Heart left ventricle (tissue), 16 donors: ENCODE results near the gene CYB5D1. TPM values are rescaled to one million over a fixed set of nuclear protein-coding genes. Genes with fewer than 3 reads are reported as not detected.

Experiments
- ATAC-seq, 4 donors: fragments of 200-7000 bp; cut with Tn5 transposase; one replicate each; pipeline ENCODE4 v1.9.1; 2020 to 2022; ENCODE audit warnings: moderate library complexity in 4 of 4, mild to moderate bottlenecking in 3 of 4, moderate number of reproducible peaks in 1 of 4
- DNase-seq, 5 donors: peaks; one replicate each; pipeline ENCODE4 v3.0.0-alpha.2; 2020
- H3K27ac ChIP-seq, 12 donors: fragments of 200-600 bp; sonication (generic) in 4 of 12; one replicate each; pipeline versions ENCODE4 v1.5.0 to v1.8.0; 2016 to 2022; ENCODE audit warnings: mild to moderate bottlenecking in 2 of 12
- H3K27me3 ChIP-seq, 9 donors: fragments of 200-600 bp; sonication (generic) in 2 of 9; one replicate each; pipeline versions ENCODE4 v1.5.1 to v1.8.0; 2016 to 2022; ENCODE audit warnings: mild to moderate bottlenecking in 3 of 9
- H3K36me3 ChIP-seq, 9 donors: fragments of 200-600 bp; sonication (generic) in 2 of 9; one replicate each; pipeline versions ENCODE4 v1.5.0 to v1.8.0; 2018 to 2022; ENCODE audit warnings: mild to moderate bottlenecking in 2 of 9
- H3K4me1 ChIP-seq, 12 donors: fragments of 200-600 bp; sonication (generic) in 4 of 12; one replicate each; pipeline versions ENCODE4 v1.5.0 to v1.8.0; 2016 to 2022; ENCODE audit warnings: mild to moderate bottlenecking in 3 of 12
- H3K4me3 ChIP-seq, 12 donors: fragments of 200-600 bp; sonication (generic) in 4 of 12; one replicate each; pipeline versions ENCODE4 v1.5.0 to v1.8.0; 2017 to 2022; ENCODE audit warnings: mild to moderate bottlenecking in 9 of 12, moderate library complexity in 4 of 12
- H3K9me3 ChIP-seq, 12 donors: fragments of 200-600 bp; sonication (generic) in 4 of 12; one replicate each; pipeline versions ENCODE4 v1.5.0 to v1.8.0; 2016 to 2022; ENCODE audit warnings: mild to moderate bottlenecking in 1 of 12
- POLR2A ChIP-seq, 2 donors: fragments of 450-650 bp; IDR thresholded peaks; one replicate each; pipeline ENCODE4 v1.6.1; 2017; ENCODE audit warnings: antibody characterized with exemption in 2 of 2, mild to moderate bottlenecking in 2 of 2, moderate library complexity in 2 of 2
- WGBS, 4 donors: extraction: QIAGEN DNeasy Blood & Tissue Kit in 2 of 4; methylation state at CpG; one replicate each; pipeline versions ENCODE4 v1.1.5 to v1.1.7; 2013 to 2018; 5-methylcytosine and 5-hydroxymethylcytosine counted together
- intact Hi-C, 10 donors: fragments of 100-400 bp; cut with DNase I; formaldehyde crosslinking; loops; one replicate each; pipeline versions ENCODE4 v1.11.1 to v1.14.2; 2022
- polyA plus RNA-seq, 2 donors: library from polyadenylated mRNA; stranded (reverse); fragments of 200-250 nt; gene quantifications; one replicate each; pipeline ENCODE4 v1.2.3, GENCODE V29; 2013
- total RNA-seq, 9 donors: library from RNA; depleted of rRNA in 2 of 9; stranded (reverse); fragments of >200 nt in 2 of 9; fragmentation: NEBNext Ultra II Directional in 3 of 9; extraction: Animal tissue kit (Norgen Biotek cat#: 25700) in 3 of 9; gene quantifications; one replicate each; pipeline versions ENCODE4 v1.1.0 to v1.2.4, GENCODE V29; 2016 to 2023
- TF ChIP-seq, protein P1 (sequence below), 12 donors: fragments of 200-600 bp; sonication (generic) in 4 of 12; IDR thresholded peaks; one replicate each; pipeline versions ENCODE4 v1.5.0 to v1.8.0; 2018 to 2022; ENCODE audit warnings: antibody characterized with exemption in 12 of 12, mild to moderate bottlenecking in 5 of 12
- donor health status: ischemic (EF 13 %, LVEDD 7.1; RV severe dilation, severe dysfunction).
- donor health status: healthy with polysubstance abuse.
- donor health status: DM: no; HTN: yes; CAD: no.
- donor health status: DM: no; HTN: no; CAD: no.
- donor health status: ischemic (EF 25% LVEDD 6.9; RV normal size, moderate dysfunction).
- donor health status: ischemic (EF 25% LVEDD 5.7; RV mildly dilated, moderate dysfunction).
- donor health status: healthy.
- donor health status: DM: yes; HTN: yes; CAD: no.
- donor health status: ischemic (EF 35%, LVEDD 5.7; RV mildly dilated, moderate dysfunction).
- donor health status: nonischemic (EF 11% LVEDD 7.7; RV severe dilation, severe dysfunction).
- donor health status: DM: yes; HTN: yes; CAD: no.
- donor health status: PGD.
- donor health status: ischemic (EF 29% LVEDD 5.4; RV normal size, mild dysfunction).
- donor health status: nonischemic (EF 23%, LVEDD 6.1; RV moderate dilation, normal function).

CYB5D1 gene
- total and polyA plus RNA-seq, 11 donors: 9.3 to 20.4 (median 15.5) TPM

DNA sequence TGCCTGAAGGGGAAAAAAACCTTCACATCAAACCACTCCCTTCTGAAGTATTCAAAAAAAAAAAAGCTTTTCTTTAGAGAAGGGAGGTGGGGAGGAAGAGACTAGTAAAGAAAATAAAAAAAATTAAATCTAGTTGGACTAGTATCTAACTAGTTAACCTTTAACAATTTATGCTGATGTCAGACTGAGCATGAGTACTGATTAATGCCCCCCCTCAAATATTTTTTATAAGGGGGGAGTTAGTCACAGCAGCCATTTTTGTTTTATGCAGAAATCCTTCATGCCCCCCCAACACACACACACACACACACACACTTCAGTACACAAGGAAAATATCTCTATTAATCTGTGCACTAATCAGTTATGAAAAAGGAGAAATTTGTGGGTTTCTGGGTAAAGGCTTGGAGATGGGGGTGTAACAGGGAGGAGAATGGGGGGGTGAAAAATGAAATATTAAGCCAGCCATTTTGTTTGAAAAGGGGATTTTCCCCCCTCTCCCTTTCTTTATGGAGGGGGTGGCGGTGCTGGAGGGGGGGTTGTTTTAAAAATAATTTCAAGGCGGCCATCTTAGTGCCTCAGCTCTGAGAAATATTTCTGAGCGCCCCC, 26.1 kb downstream of the CYB5D1 start:
- peak overlapping the region in 6 of 12 donors; percentile 6 to 98 (median 39) for H3K27ac ChIP-seq
- TF ChIP-seq, protein P1, sequence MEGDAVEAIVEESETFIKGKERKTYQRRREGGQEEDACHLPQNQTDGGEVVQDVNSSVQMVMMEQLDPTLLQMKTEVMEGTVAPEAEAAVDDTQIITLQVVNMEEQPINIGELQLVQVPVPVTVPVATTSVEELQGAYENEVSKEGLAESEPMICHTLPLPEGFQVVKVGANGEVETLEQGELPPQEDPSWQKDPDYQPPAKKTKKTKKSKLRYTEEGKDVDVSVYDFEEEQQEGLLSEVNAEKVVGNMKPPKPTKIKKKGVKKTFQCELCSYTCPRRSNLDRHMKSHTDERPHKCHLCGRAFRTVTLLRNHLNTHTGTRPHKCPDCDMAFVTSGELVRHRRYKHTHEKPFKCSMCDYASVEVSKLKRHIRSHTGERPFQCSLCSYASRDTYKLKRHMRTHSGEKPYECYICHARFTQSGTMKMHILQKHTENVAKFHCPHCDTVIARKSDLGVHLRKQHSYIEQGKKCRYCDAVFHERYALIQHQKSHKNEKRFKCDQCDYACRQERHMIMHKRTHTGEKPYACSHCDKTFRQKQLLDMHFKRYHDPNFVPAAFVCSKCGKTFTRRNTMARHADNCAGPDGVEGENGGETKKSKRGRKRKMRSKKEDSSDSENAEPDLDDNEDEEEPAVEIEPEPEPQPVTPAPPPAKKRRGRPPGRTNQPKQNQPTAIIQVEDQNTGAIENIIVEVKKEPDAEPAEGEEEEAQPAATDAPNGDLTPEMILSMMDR (IDR thresholded peaks at IDR 0.05): no peak
- TF ChIP-seq POLR2A (IDR thresholded peaks at IDR 0.05): no peak
- H3K4me3 ChIP-seq: peak overlapping the region in 9 of 12 donors; percentile 23 to 86 (median 78)
- peaks cover 0 to 31% (median 5%) of the 10 kb centered on the region in 9 donors for H3K36me3 ChIP-seq
- DNase-seq: no peak
- no peaks in the 10 kb centered on the region for H3K9me3 ChIP-seq
- H3K27me3 ChIP-seq: no peaks in the 10 kb centered on the region
- intact Hi-C loops: no loop called here
- 29 to 56% (median 39%) methylated on average over 3 of the region's 3 CpGs for WGBS, 4 donors
- ATAC-seq: no peak
- peaks cover 10 to 78% (median 31%) of the 10 kb centered on the region in 12 donors for H3K4me1 ChIP-seq

DNA sequence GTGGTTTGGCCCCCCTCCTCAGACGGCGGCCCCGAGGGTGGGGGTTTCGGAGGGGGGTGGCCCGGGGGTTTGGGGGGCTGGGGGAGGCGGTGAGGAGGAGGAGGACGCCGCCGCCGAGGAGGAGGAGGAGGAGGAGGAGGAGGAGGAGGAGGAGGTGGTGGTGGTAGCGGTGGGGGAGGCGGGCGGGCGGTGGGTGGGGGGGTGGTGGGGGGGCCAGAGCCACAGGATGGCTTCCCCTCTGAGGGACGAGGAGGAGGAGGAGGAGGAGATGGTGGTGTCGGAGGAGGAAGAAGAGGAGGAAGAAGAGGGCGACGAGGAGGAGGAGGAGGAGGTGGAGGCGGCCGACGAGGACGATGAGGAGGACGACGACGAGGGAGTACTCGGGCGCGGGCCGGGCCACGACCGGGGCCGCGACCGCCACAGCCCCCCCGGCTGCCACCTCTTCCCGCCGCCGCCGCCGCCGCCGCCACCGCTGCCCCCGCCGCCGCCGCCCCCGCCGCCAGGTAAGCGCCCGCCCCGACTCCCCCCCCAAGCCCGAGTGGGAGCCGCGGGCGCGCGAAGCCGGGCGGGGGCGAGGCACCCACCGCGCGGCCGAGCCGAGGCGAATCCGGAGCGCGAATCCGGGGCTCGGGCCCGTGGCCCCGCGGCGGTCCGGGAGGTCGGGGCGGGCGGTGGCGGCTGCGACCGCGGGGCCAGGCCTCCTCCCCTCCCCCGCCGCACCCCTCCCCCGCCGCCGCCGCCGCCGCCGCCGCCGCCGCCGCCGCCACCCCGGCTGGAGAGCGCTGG, 27.0 kb downstream of the CYB5D1 start:
- H3K9me3 ChIP-seq: no peaks in the 10 kb centered on the region
- no peak for TF ChIP-seq POLR2A (IDR thresholded peaks at IDR 0.05)
- TF ChIP-seq, protein P1 (IDR thresholded peaks at IDR 0.05): no peak
- peaks cover 0 to 25% (median 5%) of the 10 kb centered on the region in 9 donors for H3K36me3 ChIP-seq
- ATAC-seq (no peak), DNase-seq (peak in 3 of 5 donors; percentile 16 to 67 (median 26))
- no peaks in the 10 kb centered on the region for H3K27me3 ChIP-seq
- intact Hi-C loops: loop anchor here in 1 of 10 donors (5.0 kb wide), 1 partner anchor 48 kb away; the partner anchor contains the start of genes CNTROB and TRAPPC1
- peak overlapping the region; percentile 57 to 86 (median 76) for H3K4me3 ChIP-seq
- peaks cover 16 to 83% (median 40%) of the 10 kb centered on the region in 12 donors for H3K4me1 ChIP-seq
- peak overlapping the region; percentile 57 to 98 (median 91) for H3K27ac ChIP-seq
- 1 to 3% (median 1%) methylated on average over 52 to 86 of the region's 100 CpGs for WGBS, 4 donors

DNA sequence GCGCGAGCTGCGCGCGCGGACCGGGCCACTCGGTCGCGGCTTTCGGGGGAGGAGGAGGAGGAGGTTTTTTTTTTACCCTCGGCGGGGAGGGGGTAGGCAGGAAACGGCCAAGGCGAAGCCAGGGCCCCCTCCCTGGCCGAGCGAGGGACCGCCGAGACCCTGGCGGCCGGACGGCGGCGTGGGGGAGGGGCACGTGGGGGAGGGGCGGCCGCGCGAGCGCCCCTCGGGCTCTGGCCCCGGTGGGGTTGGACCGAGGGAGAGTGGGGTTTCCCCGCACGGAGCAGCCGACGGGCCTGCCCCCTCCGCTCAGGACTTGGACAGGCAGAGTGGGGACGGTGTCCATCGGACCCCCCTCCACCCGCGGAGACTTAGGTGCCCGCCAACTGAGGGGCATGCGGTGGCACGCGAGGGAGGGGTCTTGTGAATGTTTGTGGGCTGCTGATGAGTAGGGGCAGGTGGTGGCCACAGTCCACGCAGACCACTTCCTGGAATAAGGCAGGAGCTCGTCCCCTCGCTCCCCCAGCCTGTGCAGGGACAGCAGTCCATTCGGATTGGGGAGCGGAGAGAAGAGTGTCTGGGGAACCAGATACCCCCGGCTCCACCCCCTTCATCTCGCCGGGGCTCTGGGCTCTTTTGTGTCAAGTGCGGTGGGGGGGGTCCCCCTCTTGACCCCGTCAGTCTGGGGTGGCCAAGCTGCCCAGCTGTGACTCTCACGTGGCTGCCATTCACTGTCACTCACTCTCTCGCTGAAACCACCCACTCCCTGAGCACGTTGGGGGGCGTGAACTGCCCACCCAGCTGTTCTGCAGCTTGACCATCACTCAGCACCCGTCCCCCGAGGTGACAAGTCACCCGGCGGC, 27.8 kb downstream of the CYB5D1 start:
- no peak for ATAC-seq
- Histone ChIP-seq H3K9me3 (no peaks in the 10 kb centered on the region), H3K27ac (peak overlapping the region; percentile 57 to 98 (median 91)), H3K4me1 (peaks cover 17 to 82% (median 46%) of the 10 kb centered on the region in 12 donors), H3K36me3 (peaks cover 0 to 22% (median 3%) of the 10 kb centered on the region in 9 donors), H3K27me3 (no peaks in the 10 kb centered on the region), H3K4me3 (peak overlapping the region; percentile 57 to 86 (median 76))
- intact Hi-C loops: loop anchor here in 2 of 10 donors (2.0 to 5.0 kb wide), 3 partner anchors 29 to 51 kb away; partner anchors contain the start of genes CNTROB (in 1 of the 2), KDM6B (in 1 of the 2), NAA38 (in 1 of the 2) and TRAPPC1 (in 1 of the 2)
- 0 to 2% (median 0%) methylated on average over 28 to 64 of the region's 64 CpGs for WGBS, 4 donors
- peak; percentile 41 to 71 (median 52) for DNase-seq
- no peak for TF ChIP-seq POLR2A (IDR thresholded peaks at IDR 0.05)
- TF ChIP-seq, protein P1 (IDR thresholded peaks at IDR 0.05): no peak
